ENCODE measurements around the gene TXNDC11. TPM values are rescaled to one million over a fixed set of nuclear protein-coding genes. Genes with fewer than 3 reads are reported as not detected.

Gene TXNDC11
- total RNA-seq, 6 experiments from 2014 or later: 38.8 to 49.0 (median 44.4) TPM

- Mint-ChIP-seq H3K4me1 (ENCODE audit: low read depth) (peaks cover 35% of the 10 kb centered on the region), H3K36me3 (ENCODE audit: low read depth) (no peaks in the 10 kb centered on the region), H3K27me3 (ENCODE audit: insufficient read depth) (peaks cover 6% of the 10 kb centered on the region), H3K27ac (peak overlapping the region; percentile 100), H3K9me3 (no peaks in the 10 kb centered on the region), H3K4me3 (peak overlapping the region; percentile 85)
- peak; percentile 100 for DNase-seq
- no peak for TF ChIP-seq CTCF (IDR thresholded peaks at IDR 0.05)
Measured at GRCh38 chr16:11639925-11640899, 102.4 kb downstream of the TXNDC11 start.

GRCh38 chr16:11639008-11639562 lies 103.6 kb downstream of the TXNDC11 start:
- H3K27me3 Mint-ChIP-seq (ENCODE audit: insufficient read depth): peaks cover 4% of the 10 kb centered on the region
- no peak for DNase-seq
- TF ChIP-seq CTCF (IDR thresholded peaks at IDR 0.05): no peak
- H3K4me3 Mint-ChIP-seq: peak overlapping the region; percentile 1; the same call in 1 of the 2 replicates
- H3K9me3 Mint-ChIP-seq: no peaks in the 10 kb centered on the region
- H3K4me1 Mint-ChIP-seq (ENCODE audit: low read depth): peaks cover 39% of the 10 kb centered on the region
- peak overlapping the region; percentile 100 for H3K27ac Mint-ChIP-seq
- no peaks in the 10 kb centered on the region for H3K36me3 Mint-ChIP-seq (ENCODE audit: low read depth)

GRCh38 chr16:11638140-11638539 lies 104.5 kb downstream of the TXNDC11 start:
- Mint-ChIP-seq H3K36me3 (ENCODE audit: low read depth) (no peaks in the 10 kb centered on the region), H3K4me1 (ENCODE audit: low read depth) (peaks cover 48% of the 10 kb centered on the region), H3K27ac (no peak overlapping the region), H3K9me3 (no peaks in the 10 kb centered on the region), H3K27me3 (ENCODE audit: insufficient read depth) (peaks cover 2% of the 10 kb centered on the region), H3K4me3 (no peak overlapping the region)
- no peak for DNase-seq
- no peak for TF ChIP-seq CTCF (IDR thresholded peaks at IDR 0.05)

GRCh38 chr16:11637320-11637719 lies 105.3 kb downstream of the TXNDC11 start:
- Mint-ChIP-seq H3K27me3 (ENCODE audit: insufficient read depth) (peaks cover 2% of the 10 kb centered on the region), H3K27ac (no peak overlapping the region)

More at GRCh38 chr16:11637320-11637719, 105.3 kb downstream of the TXNDC11 start:
- H3K4me3 Mint-ChIP-seq: no peak overlapping the region
- H3K4me1 Mint-ChIP-seq (ENCODE audit: low read depth): peaks cover 53% of the 10 kb centered on the region
- no peak for TF ChIP-seq CTCF (IDR thresholded peaks at IDR 0.05)
- no peaks in the 10 kb centered on the region for H3K9me3 Mint-ChIP-seq
- no peak for DNase-seq
- no peaks in the 10 kb centered on the region for H3K36me3 Mint-ChIP-seq (ENCODE audit: low read depth)
